ENCODE measurements around the gene IL17RE. TPM values are rescaled to one million over a fixed set of nuclear protein-coding genes. Genes with fewer than 3 reads are reported as not detected.

IL17RE gene
- total and polyA plus RNA-seq, 2 of the 13 experiments (the other 11 are each of a cell fraction or from before 2014, with no cell fraction given), result 14.5 to 24.1 TPM

DNA sequence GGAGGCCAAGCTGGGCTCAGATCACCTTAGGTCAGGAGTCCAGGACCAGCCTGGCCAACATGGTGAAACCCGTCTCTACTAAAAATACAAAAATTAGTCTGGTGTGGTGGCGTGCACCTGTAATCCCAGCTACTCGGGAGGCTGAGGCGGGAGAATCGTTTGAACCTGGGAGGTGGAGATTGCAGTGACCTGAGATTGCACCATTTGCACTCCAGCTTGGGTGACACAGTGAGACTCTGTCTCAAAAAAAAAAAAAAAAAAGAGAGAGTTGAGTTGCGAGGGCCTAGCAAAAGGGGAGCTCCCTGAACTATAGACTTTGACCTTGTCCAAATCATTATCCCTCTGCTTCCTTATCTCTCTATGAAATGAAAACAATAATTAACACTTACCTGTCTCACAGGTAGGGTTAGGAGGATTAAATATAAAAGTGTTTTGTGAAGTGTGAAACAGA lies 1.7 kb upstream of the IL17RE start (continued):
- TF ChIP-seq, protein P1, sequence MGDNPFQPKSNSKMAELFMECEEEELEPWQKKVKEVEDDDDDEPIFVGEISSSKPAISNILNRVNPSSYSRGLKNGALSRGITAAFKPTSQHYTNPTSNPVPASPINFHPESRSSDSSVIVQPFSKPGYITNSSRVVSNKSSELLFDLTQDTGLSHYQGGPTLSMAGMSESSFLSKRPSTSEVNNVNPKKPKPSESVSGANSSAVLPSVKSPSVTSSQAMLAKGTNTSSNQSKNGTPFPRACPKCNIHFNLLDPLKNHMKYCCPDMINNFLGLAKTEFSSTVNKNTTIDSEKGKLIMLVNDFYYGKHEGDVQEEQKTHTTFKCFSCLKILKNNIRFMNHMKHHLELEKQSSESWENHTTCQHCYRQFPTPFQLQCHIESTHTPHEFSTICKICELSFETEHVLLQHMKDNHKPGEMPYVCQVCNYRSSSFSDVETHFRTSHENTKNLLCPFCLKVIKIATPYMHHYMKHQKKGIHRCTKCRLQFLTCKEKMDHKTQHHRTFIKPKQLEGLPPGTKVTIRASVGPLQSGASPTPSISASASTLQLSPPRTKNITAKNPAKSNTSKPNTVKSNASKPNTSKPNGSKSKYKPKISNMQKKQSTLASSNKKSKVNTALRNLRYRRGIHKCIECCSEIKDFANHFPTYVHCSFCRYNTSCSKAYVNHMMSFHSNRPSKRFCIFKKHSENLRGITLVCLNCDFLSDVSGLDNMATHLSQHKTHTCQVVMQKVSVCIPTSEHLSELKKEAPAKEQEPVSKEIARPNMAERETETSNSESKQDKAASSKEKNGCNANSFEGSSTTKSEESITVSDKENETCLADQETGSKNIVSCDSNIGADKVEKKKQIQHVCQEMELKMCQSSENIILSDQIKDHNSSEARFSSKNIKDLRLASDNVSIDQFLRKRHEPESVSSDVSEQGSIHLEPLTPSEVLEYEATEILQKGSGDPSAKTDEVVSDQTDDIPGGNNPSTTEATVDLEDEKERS (CRISPR knock-in tag; IDR thresholded peaks at IDR 0.05), result peak; percentile 100
- peak; percentile 96 for TF ChIP-seq NCOR1 (IDR thresholded peaks at IDR 0.05; ENCODE audit: borderline replicate concordance, low read length)
- TF ChIP-seq NCOA2 (CRISPR knock-in tag; IDR thresholded peaks at IDR 0.05), result peak; percentile 81; the same call in 1 of the 2 replicates
- peak; percentile 20; the same call in 1 of the 2 replicates for TF ChIP-seq REPIN1 (CRISPR knock-in tag; IDR thresholded peaks at IDR 0.05; ENCODE audit: borderline replicate concordance, low read depth)
- peak; percentile 65; the same call in 1 of the 2 replicates for TF ChIP-seq ZFP82 (CRISPR knock-in tag; IDR thresholded peaks at IDR 0.05; ENCODE audit: borderline replicate concordance)
- TF ChIP-seq, protein P2, sequence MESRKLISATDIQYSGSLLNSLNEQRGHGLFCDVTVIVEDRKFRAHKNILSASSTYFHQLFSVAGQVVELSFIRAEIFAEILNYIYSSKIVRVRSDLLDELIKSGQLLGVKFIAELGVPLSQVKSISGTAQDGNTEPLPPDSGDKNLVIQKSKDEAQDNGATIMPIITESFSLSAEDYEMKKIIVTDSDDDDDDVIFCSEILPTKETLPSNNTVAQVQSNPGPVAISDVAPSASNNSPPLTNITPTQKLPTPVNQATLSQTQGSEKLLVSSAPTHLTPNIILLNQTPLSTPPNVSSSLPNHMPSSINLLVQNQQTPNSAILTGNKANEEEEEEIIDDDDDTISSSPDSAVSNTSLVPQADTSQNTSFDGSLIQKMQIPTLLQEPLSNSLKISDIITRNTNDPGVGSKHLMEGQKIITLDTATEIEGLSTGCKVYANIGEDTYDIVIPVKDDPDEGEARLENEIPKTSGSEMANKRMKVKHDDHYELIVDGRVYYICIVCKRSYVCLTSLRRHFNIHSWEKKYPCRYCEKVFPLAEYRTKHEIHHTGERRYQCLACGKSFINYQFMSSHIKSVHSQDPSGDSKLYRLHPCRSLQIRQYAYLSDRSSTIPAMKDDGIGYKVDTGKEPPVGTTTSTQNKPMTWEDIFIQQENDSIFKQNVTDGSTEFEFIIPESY (CRISPR knock-in tag; IDR thresholded peaks at IDR 0.05), result peak; percentile 76; the same call in 1 of the 2 replicates
- peak; percentile 95 for TF ChIP-seq ZNF652 (CRISPR knock-in tag; IDR thresholded peaks at IDR 0.05; ENCODE audit: borderline replicate concordance, low read depth)
- 0 out of 2 replicates have a peak, but pooled peaks have one; percentile 62 for TF ChIP-seq ZNF264 (CRISPR knock-in tag; IDR thresholded peaks at IDR 0.05)
- TF ChIP-seq SKI (IDR thresholded peaks at IDR 0.05; ENCODE audit: partially characterized antibody), result peak; percentile 29
- TF ChIP-seq, protein P3, sequence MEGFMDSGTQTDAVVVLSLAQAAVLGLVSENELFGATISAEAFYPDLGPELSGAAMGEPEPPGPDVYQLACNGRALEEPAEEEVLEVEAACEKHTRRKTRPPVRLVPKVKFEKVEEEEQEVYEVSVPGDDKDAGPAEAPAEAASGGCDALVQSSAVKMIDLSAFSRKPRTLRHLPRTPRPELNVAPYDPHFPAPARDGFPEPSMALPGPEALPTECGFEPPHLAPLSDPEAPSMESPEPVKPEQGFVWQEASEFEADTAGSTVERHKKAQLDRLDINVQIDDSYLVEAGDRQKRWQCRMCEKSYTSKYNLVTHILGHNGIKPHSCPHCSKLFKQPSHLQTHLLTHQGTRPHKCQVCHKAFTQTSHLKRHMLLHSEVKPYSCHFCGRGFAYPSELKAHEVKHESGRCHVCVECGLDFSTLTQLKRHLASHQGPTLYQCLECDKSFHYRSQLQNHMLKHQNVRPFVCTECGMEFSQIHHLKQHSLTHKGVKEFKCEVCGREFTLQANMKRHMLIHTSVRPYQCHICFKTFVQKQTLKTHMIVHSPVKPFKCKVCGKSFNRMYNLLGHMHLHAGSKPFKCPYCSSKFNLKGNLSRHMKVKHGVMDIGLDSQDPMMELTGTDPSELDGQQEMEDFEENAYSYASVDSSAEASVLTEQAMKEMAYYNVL (CRISPR knock-in tag; IDR thresholded peaks at IDR 0.05; ENCODE audit: borderline replicate concordance), result peak; percentile 38; the same call in 1 of the 2 replicates
- 0 out of 2 replicates have a peak, but pooled peaks have one; percentile 45 for TF ChIP-seq TOPORS (CRISPR knock-in tag; IDR thresholded peaks at IDR 0.05)
- TF ChIP-seq ZNF282 (IDR thresholded peaks at IDR 0.05; ENCODE audit: partially characterized antibody), result peak; percentile 80
- peak; percentile 71 for TF ChIP-seq MED1 (CRISPR knock-in tag; IDR thresholded peaks at IDR 0.05)
- TF ChIP-seq, protein P4, sequence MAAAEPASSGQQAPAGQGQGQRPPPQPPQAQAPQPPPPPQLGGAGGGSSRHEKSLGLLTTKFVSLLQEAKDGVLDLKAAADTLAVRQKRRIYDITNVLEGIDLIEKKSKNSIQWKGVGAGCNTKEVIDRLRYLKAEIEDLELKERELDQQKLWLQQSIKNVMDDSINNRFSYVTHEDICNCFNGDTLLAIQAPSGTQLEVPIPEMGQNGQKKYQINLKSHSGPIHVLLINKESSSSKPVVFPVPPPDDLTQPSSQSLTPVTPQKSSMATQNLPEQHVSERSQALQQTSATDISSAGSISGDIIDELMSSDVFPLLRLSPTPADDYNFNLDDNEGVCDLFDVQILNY (CRISPR knock-in tag; conservative IDR thresholded peaks at IDR 0.05), result 0 out of 2 replicates have a peak, but pooled peaks have one; percentile 29
- peak; percentile 99 for TF ChIP-seq ADNP (CRISPR knock-in tag; IDR thresholded peaks at IDR 0.05)
- TF ChIP-seq, protein P5, sequence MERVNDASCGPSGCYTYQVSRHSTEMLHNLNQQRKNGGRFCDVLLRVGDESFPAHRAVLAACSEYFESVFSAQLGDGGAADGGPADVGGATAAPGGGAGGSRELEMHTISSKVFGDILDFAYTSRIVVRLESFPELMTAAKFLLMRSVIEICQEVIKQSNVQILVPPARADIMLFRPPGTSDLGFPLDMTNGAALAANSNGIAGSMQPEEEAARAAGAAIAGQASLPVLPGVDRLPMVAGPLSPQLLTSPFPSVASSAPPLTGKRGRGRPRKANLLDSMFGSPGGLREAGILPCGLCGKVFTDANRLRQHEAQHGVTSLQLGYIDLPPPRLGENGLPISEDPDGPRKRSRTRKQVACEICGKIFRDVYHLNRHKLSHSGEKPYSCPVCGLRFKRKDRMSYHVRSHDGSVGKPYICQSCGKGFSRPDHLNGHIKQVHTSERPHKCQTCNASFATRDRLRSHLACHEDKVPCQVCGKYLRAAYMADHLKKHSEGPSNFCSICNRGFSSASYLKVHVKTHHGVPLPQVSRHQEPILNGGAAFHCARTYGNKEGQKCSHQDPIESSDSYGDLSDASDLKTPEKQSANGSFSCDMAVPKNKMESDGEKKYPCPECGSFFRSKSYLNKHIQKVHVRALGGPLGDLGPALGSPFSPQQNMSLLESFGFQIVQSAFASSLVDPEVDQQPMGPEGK (CRISPR knock-in tag; IDR thresholded peaks at IDR 0.05), result peak; percentile 7; the same call in 1 of the 2 replicates
- peak; percentile 46; the same call in 1 of the 2 replicates for TF ChIP-seq PITX1 (CRISPR knock-in tag; IDR thresholded peaks at IDR 0.05)
- peak; percentile 55 for TF ChIP-seq ZNF629 (CRISPR knock-in tag; conservative IDR thresholded peaks at IDR 0.05)
- TF ChIP-seq ZNF3 (CRISPR knock-in tag; IDR thresholded peaks at IDR 0.05), result peak; percentile 76; the same call in 1 of the 2 replicates
- peak; percentile 34; the same call in 1 of the 2 replicates for TF ChIP-seq ZNF556 (CRISPR knock-in tag; IDR thresholded peaks at IDR 0.05; ENCODE audit: borderline replicate concordance)

Measured in HepG2 (cell line).